GM12892 (cell line): ENCODE results near the gene QKI.

Source experiments
- DNase-seq: peaks from one replicate; pipeline ENCODE4 v3.0.0; 2011; ENCODE audit not compliant: insufficient read length
- FAIRE-seq: peaks from 2 replicates; lab custom pipeline; 2011; peaks lifted over from hg19 to GRCh38; lab: Jason Lieb, UNC
- POLR2A ChIP-seq: IDR thresholded peaks from 2 replicates; pipeline ENCODE4 v1.6.1; 2011; ENCODE audit warnings: low read depth, low read length, control low read depth
- POLR2AphosphoS5 ChIP-seq: IDR thresholded peaks from 2 replicates; pipeline ENCODE4 v1.6.1; 2011; ENCODE audit warnings: low read depth, low read length, control low read depth
- TAF1 ChIP-seq: IDR thresholded peaks from 2 replicates; pipeline ENCODE4 v1.6.1; 2011; ENCODE audit warnings: low read depth, mild to moderate bottlenecking, control low read depth, low read length, borderline replicate concordance

Gene QKI

DNA sequence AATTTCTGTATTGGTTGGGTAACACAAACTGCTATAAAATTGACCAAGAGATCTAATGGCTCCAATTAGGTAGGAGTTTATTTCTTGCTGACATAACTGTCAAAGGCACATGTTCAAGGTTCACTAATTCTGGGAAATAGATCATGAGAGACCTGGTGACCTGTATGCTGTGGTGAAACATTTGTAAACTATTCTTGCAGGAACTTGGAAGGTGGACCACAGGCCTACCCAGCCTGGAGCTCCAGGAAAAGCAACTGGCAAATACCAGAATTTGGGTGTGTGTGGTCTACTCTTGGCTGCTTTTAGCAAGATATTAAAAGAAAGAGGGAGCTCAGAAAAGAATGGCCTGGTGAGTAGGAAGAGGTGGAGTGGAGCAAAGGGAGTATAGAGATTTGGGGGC, 184.6 kb downstream of the QKI start:
- TF ChIP-seq POLR2A, result no peak
- TF ChIP-seq TAF1, result no peak
- TF ChIP-seq POLR2AphosphoS5, result no peak
- FAIRE-seq (no peak), DNase-seq (no peak)

DNA sequence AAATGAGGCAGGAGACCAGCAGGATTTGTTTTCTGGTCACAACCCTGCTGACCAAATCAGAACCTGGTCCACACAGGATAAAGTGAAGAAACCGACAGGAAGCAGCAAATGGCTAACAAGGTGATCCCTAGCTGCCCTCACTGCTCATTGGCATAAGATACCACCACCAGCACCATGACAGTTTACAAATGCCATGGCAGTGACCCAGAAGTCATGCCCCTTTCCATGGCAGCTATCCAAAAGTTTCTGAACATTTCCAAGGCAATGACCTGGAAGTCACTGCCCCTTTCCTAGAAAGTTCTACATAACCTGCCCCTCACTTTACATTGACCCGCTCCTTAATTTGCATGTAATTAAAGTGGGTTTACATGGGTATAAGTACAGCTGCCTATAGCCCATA, 185.2 kb downstream of the QKI start:
- DNase-seq (no peak), FAIRE-seq (no peak)
- TF ChIP-seq POLR2AphosphoS5 (no peak), POLR2A (no peak), TAF1 (no peak)

DNA sequence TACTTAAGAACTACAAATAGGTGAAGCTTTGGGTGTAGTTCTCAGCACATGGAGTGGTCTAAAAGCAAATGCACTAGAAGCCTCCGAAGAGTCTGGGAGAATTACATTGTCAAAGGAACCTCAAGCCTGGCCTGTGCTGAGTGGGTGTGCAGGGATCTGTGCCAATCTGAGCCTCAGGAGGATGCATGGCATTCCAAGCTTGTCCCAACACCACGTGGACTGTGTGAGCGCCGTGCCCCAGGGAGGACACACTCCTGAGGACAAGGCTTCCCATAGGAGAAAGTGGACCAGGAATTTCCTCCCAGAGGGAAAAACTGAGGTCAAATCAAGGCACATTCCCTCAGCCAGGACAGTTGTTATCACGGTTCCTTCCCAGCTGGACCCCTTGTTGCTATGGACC, 185.8 kb downstream of the QKI start:
- DNase-seq, result no peak
- FAIRE-seq, result no peak
- TF ChIP-seq TAF1, result no peak
- no peak for TF ChIP-seq POLR2A
- no peak for TF ChIP-seq POLR2AphosphoS5

DNA sequence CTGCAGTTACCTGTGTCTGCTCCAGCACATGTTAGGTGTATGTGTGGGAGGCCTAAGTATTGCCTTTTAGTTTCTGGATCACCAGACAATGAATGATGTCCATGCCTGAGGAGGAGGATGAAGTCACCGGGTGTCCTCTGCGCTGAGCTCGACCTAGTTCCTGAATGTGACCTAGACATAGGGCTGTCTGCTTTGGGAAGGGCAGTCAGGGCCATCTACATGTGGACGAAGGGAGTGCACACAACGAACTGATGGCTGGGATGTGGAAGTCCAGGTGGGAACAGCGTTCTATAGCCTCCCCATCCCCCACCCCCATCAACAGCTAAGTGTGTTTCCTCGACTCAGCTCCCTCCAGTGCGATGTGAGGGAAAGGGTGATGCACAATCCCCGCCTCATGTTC, 186.3 kb downstream of the QKI start:
- FAIRE-seq (no peak), DNase-seq (no peak)
- TF ChIP-seq POLR2A (no peak), POLR2AphosphoS5 (no peak)

DNA sequence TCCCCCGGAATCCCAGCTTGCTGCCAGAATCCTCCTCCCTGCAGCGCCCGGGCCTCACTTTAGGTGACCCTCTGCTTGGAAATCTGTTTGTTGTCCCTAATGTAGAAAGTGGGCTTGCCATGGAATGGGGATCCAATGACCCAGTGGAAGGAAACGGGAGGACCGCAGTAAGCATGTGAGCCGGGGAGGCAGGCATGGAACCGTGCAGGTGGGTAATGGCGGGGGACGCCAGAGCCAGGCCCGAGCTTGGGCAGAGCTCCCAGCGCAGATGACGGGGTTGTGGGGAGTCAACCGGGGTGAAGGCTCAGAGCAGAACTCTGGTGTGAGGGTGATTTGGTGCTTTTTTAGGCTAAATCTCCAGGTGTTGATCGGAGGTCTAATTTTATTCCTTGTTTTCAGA, 188.3 kb downstream of the QKI start:
- TF ChIP-seq TAF1, result no peak
- no peak for TF ChIP-seq POLR2A
- no peak for TF ChIP-seq POLR2AphosphoS5
- FAIRE-seq, result no peak
- DNase-seq, result no peak

DNA sequence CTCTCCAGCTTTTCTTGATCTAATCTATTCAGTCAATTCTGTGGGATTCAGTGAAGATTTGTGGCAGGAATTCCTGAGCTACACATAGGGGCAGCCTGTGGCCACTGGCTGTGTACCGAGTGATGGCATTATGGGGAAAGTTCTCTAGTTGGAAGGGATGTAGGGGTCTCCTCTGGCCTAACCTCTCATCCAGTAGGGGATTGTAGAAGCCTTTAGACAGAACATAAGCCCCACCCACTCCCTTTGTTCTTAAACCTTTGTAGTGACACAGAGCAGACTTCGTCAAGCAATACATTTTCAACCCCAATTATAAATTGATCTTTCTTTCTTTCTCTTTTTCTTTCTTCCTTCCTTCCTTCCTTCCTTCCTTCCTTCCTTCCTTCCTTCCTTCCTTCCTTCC, 188.9 kb downstream of the QKI start:
- no peak for DNase-seq
- TF ChIP-seq POLR2A, result no peak
- FAIRE-seq, result no peak

DNA sequence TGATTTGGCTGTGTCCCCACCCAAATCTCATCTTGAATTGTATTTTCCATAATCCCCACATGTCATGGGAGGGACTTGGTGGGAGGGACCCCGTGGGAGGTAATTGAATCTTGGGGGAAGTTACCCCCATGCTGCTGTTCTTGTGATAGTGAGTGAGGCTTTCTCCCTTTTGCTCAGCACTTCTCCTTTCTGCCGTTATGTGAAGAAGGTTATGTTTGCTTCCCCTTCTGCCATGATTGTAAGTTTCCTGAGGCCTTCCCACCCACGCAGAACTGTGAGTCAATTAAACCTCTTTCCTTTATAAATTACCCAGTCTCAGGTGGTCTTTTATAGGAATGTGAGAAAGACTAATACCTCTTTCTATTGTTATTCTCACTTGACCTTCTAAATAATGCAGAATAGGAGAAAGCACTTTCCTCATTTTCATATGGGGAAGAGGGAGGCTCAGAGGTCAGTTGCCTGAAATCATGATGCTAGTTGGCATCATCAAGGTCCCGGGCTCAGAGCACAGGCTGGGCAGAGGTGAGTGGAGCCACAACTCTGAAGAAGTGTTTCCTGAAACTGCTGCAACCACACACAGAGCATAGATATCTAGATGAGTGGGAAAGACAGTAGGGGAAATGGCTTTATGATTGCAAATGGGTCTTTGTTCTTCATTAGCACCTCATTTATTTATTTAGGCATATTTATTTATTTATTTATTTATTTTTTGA, 191.0 kb downstream of the QKI start:
- no peak for DNase-seq
- no peak for FAIRE-seq
- TF ChIP-seq POLR2AphosphoS5 (no peak), TAF1 (no peak), POLR2A (no peak)

DNA sequence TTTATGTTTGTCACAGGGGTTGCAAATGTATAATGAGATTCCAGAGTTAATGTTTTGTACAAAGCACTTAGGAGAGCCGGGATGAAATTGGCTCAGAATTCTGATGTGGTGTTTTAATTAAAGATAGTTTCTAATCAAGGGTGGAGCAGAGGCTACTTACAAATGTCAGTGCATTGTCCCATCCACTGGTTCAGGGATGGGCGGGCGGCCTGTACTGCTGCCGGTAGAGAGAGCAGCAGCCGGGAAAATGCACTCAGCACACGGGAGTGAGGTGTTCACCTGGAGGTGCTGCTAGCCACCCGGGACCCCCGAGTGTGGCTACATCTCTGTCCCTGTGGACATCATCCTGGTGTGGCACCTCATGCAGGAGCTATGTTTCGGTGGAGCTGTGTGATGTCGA, 193.3 kb downstream of the QKI start:
- TF ChIP-seq POLR2AphosphoS5 (no peak), TAF1 (no peak), POLR2A (no peak)
- DNase-seq (no peak), FAIRE-seq (no peak)

DNA sequence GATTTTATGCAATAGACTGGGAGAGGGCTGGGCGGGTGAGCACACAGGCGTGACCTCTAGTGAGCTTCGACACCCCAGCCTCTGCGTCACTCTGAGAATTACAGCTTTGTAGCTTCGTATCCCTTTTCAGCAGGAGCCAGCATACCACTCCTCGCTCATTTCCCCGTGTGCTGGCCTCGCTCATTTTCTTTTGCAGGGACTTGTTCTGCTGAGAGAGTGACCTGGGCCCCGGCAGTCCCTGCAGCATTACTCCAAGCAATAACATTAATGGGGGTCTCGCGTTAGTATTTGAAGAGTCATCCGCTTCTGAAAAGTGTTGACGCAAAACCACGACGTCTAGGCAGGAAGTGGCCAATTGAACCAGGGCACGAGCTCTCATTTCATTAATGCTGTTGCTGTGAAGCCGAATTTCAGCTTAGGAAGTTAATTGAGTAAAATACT, 193.7 kb downstream of the QKI start:
- DNase-seq (no peak), FAIRE-seq (no peak)
- TF ChIP-seq TAF1 (no peak), POLR2A (no peak), POLR2AphosphoS5 (no peak)

DNA sequence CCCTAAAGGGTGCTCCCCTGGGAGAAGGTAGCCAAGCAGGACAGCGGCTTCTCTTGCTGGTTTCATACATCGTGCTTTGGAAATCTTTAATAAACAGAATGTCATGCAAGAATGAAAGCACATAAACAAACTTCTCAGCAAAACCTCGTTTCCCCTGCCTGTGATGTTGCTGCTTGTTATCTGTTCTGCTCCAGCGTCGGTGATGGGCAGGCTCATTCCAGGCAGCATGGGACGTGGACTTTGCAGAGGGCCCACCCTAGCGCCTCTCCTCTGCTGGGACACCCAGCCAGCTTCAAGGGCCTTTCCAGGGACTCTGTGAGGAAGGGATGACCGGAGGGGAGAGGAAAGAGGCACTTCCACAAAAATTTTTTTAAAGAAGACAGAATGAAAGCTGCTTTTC, 197.7 kb downstream of the QKI start:
- FAIRE-seq (no peak), DNase-seq (no peak)
- no peak for TF ChIP-seq POLR2A

DNA sequence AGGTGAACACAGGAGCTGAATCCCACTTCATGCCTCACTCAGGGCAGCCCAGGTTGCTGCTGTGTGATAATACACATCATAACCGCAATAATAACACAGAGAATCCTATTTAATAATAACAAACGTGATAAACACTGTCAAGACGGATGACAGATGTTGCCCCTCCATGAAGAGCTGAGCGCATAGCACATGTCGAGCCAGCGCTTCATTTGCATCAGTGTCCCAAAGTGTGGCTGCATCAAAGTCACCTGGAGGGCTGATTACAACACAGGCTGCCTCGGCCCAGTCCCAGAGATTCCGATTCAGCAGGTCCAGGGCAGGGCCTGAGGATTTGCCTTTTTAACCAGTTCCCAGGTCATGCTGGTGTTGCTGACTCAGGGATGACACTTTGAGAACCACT, 198.5 kb downstream of the QKI start:
- DNase-seq (no peak), FAIRE-seq (no peak)
- TF ChIP-seq POLR2A (no peak), TAF1 (no peak), POLR2AphosphoS5 (no peak)

DNA sequence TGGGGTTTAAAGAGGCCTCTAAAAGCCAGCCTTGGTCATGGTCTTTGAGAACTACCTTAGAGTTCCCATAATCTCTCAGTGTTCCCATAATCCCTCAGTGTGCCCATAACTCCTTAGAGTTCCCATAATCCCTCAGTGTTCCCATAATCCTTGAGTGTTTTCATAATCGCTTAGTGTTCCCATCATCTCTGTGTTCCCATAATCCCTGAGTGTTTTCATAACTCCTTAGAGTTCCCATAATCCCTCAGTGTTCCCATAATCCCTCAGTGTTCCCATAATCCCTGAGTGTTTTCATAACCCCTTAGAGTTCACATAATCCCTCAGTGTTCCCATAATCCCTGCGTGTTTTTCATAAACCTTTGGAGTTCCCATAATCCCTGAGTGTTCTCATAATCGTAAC, 199.2 kb downstream of the QKI start:
- DNase-seq (no peak), FAIRE-seq (no peak)
- TF ChIP-seq TAF1, result no peak
- no peak for TF ChIP-seq POLR2AphosphoS5
- no peak for TF ChIP-seq POLR2A

DNA sequence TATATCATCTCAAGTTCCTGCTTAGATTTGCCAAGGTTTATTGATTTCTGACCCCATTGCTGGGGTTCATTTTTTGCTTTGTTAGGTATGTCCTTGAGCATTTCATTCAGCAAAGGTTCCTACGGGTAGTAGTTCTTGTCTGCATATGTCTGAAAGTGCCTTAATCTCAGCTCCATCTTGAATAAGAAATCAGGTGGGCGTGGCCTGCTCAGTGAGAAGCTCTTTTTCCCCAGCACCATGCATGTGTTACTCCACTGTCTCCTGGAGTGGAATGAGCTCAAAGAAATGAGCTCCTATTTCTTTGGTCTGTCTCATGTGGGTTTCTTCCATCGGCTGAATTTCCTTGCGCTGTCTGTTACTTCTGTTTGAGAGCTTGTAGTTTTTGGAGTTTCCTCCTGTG, 201.9 kb downstream of the QKI start:
- TF ChIP-seq POLR2AphosphoS5 (no peak), POLR2A (no peak), TAF1 (no peak)
- FAIRE-seq, result no peak

DNA sequence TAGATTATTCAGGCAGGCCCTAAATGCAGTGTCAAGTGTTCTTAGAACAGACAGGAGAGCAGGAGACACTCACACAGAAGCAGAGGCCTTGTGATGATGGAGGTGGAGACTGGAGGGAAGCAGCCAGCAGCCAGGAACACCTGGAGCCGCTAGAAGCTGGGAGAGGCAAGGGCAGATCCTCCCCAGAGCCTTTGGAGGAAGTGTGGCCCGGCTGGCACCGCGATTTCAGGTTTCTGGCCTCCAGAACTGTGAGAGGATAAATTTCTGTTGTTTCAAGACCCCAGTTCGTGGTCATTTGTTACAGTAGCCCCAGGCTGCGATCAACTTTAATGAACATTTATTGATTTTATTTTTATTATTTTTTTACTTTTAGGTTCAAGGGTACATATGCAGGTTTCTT, 203.0 kb downstream of the QKI start:
- FAIRE-seq, result no peak
- no peak for TF ChIP-seq POLR2A
- no peak for TF ChIP-seq TAF1
- TF ChIP-seq POLR2AphosphoS5, result no peak
- DNase-seq, result no peak

More for the DNA sequence above, 201.9 kb downstream of the QKI start:
- DNase-seq, result no peak
